HepG2 (cell line): ENCODE results near the gene HAGH. TPM values are rescaled to one million over a fixed set of nuclear protein-coding genes. Genes with fewer than 3 reads are reported as not detected.

Experiments
- ADNP ChIP-seq: sonication (generic); formaldehyde crosslinking; IDR thresholded peaks from 2 replicates; pipeline ENCODE4 v1.4.0; 2020; ENCODE audit warnings: missing genetic modification reagents
- AFF4 ChIP-seq: sonication (generic); formaldehyde crosslinking; IDR thresholded peaks from 2 replicates; pipeline ENCODE4 v1.4.0; 2020; ENCODE audit warnings: missing genetic modification reagents
- ATRX ChIP-seq: sonication (generic); formaldehyde crosslinking; IDR thresholded peaks from 2 replicates; pipeline ENCODE4 v1.4.0; 2020; ENCODE audit warnings: missing genetic modification reagents, borderline replicate concordance
- GLI4 ChIP-seq: sonication (generic); formaldehyde crosslinking; IDR thresholded peaks from 2 replicates; pipeline ENCODE4 v1.5.1; 2020; ENCODE audit warnings: missing genetic modification reagents, mild to moderate bottlenecking, moderate library complexity, borderline replicate concordance
- HMGXB4 ChIP-seq, 2 experiments: sonication (generic) in 1 of 2; formaldehyde crosslinking in 1 of 2; IDR thresholded peaks; 2 replicates each; pipeline versions ENCODE4 v1.4.0 to v1.6.1; 2018 to 2020; ENCODE audit warnings: missing genetic modification reagents in 2 of 2, borderline replicate concordance in 1 of 2, low read depth in 1 of 2, mild to moderate bottlenecking in 1 of 2, missing biosample characterization in 1 of 2
- HOXA5 ChIP-seq: sonication (generic); formaldehyde crosslinking; IDR thresholded peaks from 2 replicates; pipeline ENCODE4 v1.4.0; 2020; ENCODE audit warnings: missing genetic modification reagents
- NFAT5 ChIP-seq: sonication (generic); formaldehyde crosslinking; IDR thresholded peaks from 2 replicates; pipeline ENCODE4 v1.4.0; 2020; ENCODE audit warnings: missing genetic modification reagents
- NFYB ChIP-seq: sonication (generic); formaldehyde crosslinking; IDR thresholded peaks from 2 replicates; pipeline ENCODE4 v1.4.0; 2020; ENCODE audit warnings: missing genetic modification reagents
- RAD21 ChIP-seq: fragments of 450-650 bp; formaldehyde crosslinking; IDR thresholded peaks from 2 replicates; pipeline ENCODE4 v1.5.0; 2020; ENCODE audit warnings: mild to moderate bottlenecking
- RCOR2 ChIP-seq: IDR thresholded peaks from 2 replicates; pipeline ENCODE4 v1.6.1; 2016; ENCODE audit warnings: missing biosample characterization, missing genetic modification reagents
- SP2 ChIP-seq: sonication (generic); formaldehyde crosslinking; IDR thresholded peaks from 2 replicates; pipeline ENCODE4 v1.5.1; 2020; ENCODE audit warnings: mild to moderate bottlenecking, missing genetic modification reagents
- ZFP36L1 ChIP-seq: sonication (generic); formaldehyde crosslinking; IDR thresholded peaks from 2 replicates; pipeline ENCODE4 v1.8.0; 2022; ENCODE audit warnings: mild to moderate bottlenecking, missing genetic modification reagents, moderate library complexity
- ZNF124 ChIP-seq: sonication (generic); formaldehyde crosslinking; IDR thresholded peaks from 2 replicates; pipeline ENCODE4 v1.4.0; 2020; ENCODE audit warnings: missing genetic modification reagents
- ZNF180 ChIP-seq: sonication (generic); formaldehyde crosslinking; IDR thresholded peaks from 2 replicates; pipeline ENCODE4 v1.4.0; 2020; ENCODE audit warnings: low read depth, missing genetic modification reagents, borderline replicate concordance
- ZNF224 ChIP-seq: sonication (generic); formaldehyde crosslinking; IDR thresholded peaks from 2 replicates; pipeline ENCODE4 v1.5.0; 2020; ENCODE audit warnings: mild to moderate bottlenecking, missing genetic modification reagents
- ZNF570 ChIP-seq: sonication (generic); formaldehyde crosslinking; IDR thresholded peaks from 2 replicates; pipeline ENCODE4 v1.4.0; 2020; ENCODE audit warnings: mild to moderate bottlenecking, missing genetic modification reagents, borderline replicate concordance
- ZNF577 ChIP-seq: sonication (generic); formaldehyde crosslinking; IDR thresholded peaks from 2 replicates; pipeline ENCODE4 v1.4.0; 2020; ENCODE audit warnings: mild to moderate bottlenecking, low read depth, missing genetic modification reagents, borderline replicate concordance
- ZNF776 ChIP-seq: sonication (generic); formaldehyde crosslinking; IDR thresholded peaks from 2 replicates; pipeline ENCODE4 v1.4.0; 2020; ENCODE audit warnings: mild to moderate bottlenecking, missing genetic modification reagents
- ZNF839 ChIP-seq: sonication (generic); formaldehyde crosslinking; IDR thresholded peaks from 2 replicates; pipeline ENCODE4 v1.4.0; 2020; ENCODE audit warnings: missing genetic modification reagents, mild to moderate bottlenecking, borderline replicate concordance
- polyA plus RNA-seq, 8 experiments: library from polyadenylated mRNA; depleted of rRNA in 3 of 8; stranded (reverse) in 7 of 8; unstranded in 1 of 8; fragments of >200 nt; fragmentation: Illumina TruSeq in 4 of 8; extraction: Trizol in 4 of 8; gene quantifications; 2 replicates each; pipeline versions ENCODE4 v1.2.1 to v1.2.3, GENCODE V29; 2011 to 2016; ENCODE audit warnings: low read depth in 4 of 8, missing spikeins in 1 of 8, mixed read lengths in 1 of 8; ENCODE audit not compliant: insufficient read depth in 1 of 8
- total RNA-seq, 5 experiments: library from RNA; depleted of rRNA; stranded (reverse); fragments of >200 nt; fragmentation: Illumina TruSeq; extraction: Trizol; gene quantifications; 2 replicates each; pipeline ENCODE4 v1.2.3, GENCODE V29; 2016; ENCODE audit warnings: low read depth in 1 of 5

The HAGH gene
- total and polyA plus RNA-seq, 2 of the 13 experiments (the other 11 are each of a cell fraction or from before 2014, with no cell fraction given): 70.4 to 95.4 TPM

GRCh38 chr16:1782408-1783264, 44.0 kb downstream of the HAGH start, which contains the start of the genes NUBP2 and SPSB3 (continued):
- TF ChIP-seq HMGXB4 (CRISPR knock-in tag; IDR thresholded peaks at IDR 0.05; ENCODE audit: borderline replicate concordance in 1 of 2, low read depth in 1 of 2) (peak in 1 of 2 experiments; percentile 58; a peak in 1 of 4 replicates), ZNF577 (CRISPR knock-in tag) (no peak), ATRX (CRISPR knock-in tag) (no peak), RAD21 (CRISPR knock-in tag) (no peak), ZFP36L1 (CRISPR knock-in tag) (no peak), ZNF180 (CRISPR knock-in tag) (no peak), ZNF124 (CRISPR knock-in tag) (no peak), ZNF776 (CRISPR knock-in tag) (peak; percentile 24; the same call in 1 of the 2 replicates), AFF4 (CRISPR knock-in tag) (no peak), ADNP (no peak), NFAT5 (no peak), GLI4 (CRISPR knock-in tag) (no peak), ZNF224 (CRISPR knock-in tag) (no peak), SP2 (CRISPR knock-in tag) (peak; percentile 99), ZNF570 (CRISPR knock-in tag) (no peak), HOXA5 (CRISPR knock-in tag) (no peak; the same call in 1 of the 2 replicates), ZNF839 (no peak), NFYB (peak; percentile 97), RCOR2 (CRISPR knock-in tag) (no peak)
